LNCAP (cell line): ENCODE measurements around the gene SKP2.

Experiments used
- TF ChIP-seq, protein P1 (sequence below): fragments of 450-650 bp; IDR thresholded peaks from 2 replicates; pipeline ENCODE4 v1.5.1; 2017; ENCODE audit warnings: mild to moderate bottlenecking

SKP2 gene

GRCh38 chr5:36151434-36152323 is at the start of gene SKP2, which contains the start of gene LMBRD2:
Gene SKP2 (plus strand): TSS chr5:36152111. CDS start chr5:36152263, 152 bp downstream.
Gene LMBRD2 (minus strand): TSS chr5:36151887. CDS start chr5:36143349, 8,538 bp downstream.
- TF ChIP-seq, protein P1, sequence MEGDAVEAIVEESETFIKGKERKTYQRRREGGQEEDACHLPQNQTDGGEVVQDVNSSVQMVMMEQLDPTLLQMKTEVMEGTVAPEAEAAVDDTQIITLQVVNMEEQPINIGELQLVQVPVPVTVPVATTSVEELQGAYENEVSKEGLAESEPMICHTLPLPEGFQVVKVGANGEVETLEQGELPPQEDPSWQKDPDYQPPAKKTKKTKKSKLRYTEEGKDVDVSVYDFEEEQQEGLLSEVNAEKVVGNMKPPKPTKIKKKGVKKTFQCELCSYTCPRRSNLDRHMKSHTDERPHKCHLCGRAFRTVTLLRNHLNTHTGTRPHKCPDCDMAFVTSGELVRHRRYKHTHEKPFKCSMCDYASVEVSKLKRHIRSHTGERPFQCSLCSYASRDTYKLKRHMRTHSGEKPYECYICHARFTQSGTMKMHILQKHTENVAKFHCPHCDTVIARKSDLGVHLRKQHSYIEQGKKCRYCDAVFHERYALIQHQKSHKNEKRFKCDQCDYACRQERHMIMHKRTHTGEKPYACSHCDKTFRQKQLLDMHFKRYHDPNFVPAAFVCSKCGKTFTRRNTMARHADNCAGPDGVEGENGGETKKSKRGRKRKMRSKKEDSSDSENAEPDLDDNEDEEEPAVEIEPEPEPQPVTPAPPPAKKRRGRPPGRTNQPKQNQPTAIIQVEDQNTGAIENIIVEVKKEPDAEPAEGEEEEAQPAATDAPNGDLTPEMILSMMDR = no peak

DNA sequence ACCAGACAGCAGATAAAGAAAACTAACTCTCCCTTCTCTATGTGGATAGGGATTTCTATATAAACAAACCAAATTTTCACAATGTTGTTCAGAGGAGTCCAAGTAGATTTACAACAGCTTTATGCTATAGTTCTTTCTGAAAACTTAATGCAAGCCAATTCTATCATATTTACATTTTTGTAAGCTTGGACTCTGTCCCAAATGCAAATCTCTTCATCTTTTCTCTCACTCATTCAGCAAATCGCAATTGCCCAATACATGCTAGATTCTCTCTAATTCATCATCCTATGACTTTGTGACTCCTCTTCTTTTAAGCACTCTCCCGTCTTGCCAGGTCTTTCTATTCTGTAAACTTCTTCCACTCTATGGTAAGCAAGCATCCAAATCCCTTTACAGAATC is 46.1 kb upstream of the SKP2 start:
- TF ChIP-seq, protein P1 = no peak

DNA sequence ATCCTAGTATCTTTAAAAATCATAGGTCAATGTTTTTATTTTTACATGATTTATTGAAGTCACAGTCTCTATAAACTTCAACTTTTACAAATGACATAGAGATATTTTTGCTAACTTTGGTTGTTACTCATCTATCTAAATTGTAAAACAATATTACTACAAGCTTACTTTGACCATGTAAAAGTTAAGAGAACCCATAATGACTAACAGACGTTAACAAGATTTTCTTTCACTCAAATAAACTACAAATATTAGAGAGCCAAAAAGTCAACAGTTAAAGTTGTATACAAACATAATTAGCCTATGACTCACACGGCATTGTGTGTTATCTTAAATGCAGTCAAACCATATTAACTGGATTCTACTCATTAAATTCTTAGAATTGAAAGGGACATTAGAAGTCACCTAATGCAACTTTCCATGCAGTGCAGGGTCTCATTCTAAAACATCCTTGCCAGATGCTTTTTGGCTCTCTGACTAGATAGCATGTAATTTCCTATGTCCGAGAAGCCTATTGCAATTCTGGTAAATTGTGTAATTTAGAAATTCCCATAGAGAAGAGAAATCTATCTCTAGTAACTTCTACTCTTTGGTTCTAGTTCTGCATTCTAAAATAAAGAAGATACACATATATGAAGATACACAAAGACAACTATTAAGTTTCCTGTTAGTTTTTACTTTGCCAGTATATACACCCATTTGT is 43.0 kb upstream of the SKP2 start:
- TF ChIP-seq, protein P1 = no peak

- TF ChIP-seq, protein P1 = no peak
Measured at GRCh38 chr5:36111238-36111637, 40.7 kb upstream of the SKP2 start.

DNA sequence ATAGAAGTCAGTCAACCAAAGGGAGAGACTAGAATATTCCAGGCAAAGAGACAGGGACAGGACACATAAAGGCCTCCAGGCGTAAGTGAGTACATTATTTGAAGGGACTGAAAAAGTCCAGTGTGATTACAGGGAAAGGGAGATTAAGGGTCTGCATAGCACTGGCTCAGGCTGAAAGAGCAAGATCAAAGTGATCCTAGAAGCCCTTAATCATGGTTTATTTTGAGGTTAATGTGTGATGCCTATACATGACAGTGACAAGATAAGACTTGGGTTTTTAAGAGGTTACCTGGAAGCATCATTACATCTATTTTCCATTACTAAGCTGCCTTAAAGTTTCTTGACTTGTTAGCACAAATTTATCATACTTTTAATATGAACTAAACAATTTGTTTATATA is 26.0 kb upstream of the SKP2 start:
- TF ChIP-seq, protein P1 = no peak

DNA sequence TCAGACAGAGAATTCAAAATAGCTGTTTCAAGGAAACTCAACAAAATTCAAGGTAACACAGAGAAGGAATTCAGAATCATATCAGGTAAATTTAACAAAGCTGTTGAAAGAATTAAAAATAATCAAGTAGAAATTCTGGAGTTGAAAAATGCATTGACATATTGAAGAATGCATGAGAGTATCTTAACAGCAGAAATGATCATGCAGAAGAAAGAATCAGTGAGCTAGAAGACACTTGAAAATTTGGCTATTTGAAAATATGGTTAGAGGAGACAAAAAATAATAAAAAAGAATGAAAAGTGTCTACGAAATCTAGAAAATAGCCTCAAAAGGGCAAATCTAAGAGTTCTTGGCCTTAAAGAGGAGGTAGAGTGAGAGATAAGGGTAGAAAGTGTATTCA is 23.1 kb upstream of the SKP2 start:
- TF ChIP-seq, protein P1 = no peak

DNA sequence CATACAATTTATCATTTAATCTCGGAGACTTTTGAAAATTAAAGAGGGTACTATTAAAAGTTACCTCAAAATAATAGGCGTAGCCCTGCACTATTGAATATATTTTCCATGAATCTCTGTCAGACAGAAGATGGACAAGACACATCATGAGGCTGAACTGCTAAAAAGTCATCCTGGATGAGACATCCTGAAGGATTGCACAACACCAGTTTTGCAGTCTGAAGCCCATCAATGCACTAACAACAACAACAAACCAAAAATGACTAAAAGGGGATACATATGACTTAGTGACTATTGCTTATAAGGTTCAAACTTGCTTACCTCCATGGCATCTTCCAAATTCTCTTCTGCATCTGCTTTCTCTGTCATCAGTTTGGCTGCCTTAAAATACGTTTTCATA is 15.9 kb upstream of the SKP2 start:
- TF ChIP-seq, protein P1 = no peak
